Measurements from ENCODE around the gene ADD1. TPM values are rescaled to one million over a fixed set of nuclear protein-coding genes. Genes with fewer than 3 reads are reported as not detected.

The ADD1 gene
- total and polyA plus RNA-seq, 2 donors from 2014 or later: 232 to 313 TPM

DNA sequence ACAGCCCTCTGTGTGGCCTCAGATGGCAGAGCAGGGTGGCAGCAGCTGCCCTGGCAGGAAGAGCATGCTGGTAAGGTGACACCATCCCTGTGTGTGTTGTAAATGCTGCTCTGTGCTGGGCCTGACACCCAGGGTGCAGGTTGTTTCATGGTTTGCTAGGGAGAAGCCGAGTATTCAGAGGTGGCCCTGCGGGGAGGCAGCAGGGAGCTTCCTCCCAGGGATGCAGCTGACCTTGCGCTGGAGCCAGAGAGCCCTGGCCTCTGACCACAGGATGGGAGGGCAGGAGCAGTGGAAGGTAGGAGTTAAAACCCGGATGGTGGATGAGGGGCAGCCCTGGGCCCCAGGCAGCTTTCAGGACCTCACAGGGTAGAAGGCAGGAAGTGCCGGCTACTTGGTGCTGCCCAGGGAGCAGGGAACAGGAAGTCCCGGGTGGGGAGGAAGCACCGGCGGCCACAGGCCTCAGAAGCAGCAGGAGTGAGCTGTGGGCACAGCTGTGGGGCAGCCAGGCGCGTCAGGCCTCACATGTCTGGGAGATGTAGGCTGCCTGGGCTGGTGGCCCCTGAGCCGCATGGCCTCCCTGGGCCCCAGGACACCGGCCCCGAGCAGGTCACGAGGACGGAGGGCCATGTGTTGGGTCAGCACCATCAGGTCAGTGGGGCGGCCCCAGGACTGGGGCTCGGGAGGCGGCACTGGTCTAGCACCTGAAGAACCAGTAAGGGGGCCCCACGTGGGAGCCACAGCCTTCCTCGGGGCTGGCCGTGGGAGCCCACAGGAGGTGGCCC is 31.6 kb upstream of the ADD1 start:
- H3K9ac ChIP-seq (ENCODE audit: low read length in 3 of 3): no peak overlapping the region
- no peak overlapping the region for H3K4me3 ChIP-seq (ENCODE audit: low read length in 3 of 3)
- FAIRE-seq (no peak), DNase-seq (peak; percentile 72 to 93 (median 80))
- intact Hi-C loops (cut with DNase I): no loop called here
- peaks cover 0 to 4% (median 3%) of the 10 kb centered on the region in 3 donors for H3K36me3 ChIP-seq (ENCODE audit: control insufficient read depth in 2 of 3, insufficient read depth in 3 of 3, low read length in 3 of 3)
- TF ChIP-seq, protein P1, sequence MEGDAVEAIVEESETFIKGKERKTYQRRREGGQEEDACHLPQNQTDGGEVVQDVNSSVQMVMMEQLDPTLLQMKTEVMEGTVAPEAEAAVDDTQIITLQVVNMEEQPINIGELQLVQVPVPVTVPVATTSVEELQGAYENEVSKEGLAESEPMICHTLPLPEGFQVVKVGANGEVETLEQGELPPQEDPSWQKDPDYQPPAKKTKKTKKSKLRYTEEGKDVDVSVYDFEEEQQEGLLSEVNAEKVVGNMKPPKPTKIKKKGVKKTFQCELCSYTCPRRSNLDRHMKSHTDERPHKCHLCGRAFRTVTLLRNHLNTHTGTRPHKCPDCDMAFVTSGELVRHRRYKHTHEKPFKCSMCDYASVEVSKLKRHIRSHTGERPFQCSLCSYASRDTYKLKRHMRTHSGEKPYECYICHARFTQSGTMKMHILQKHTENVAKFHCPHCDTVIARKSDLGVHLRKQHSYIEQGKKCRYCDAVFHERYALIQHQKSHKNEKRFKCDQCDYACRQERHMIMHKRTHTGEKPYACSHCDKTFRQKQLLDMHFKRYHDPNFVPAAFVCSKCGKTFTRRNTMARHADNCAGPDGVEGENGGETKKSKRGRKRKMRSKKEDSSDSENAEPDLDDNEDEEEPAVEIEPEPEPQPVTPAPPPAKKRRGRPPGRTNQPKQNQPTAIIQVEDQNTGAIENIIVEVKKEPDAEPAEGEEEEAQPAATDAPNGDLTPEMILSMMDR (IDR thresholded peaks at IDR 0.05; ENCODE audit: borderline replicate concordance, extremely low read depth, insufficient read depth): no peak
- H3K27me3 ChIP-seq (ENCODE audit: control insufficient read depth, insufficient read depth, low read length): no peaks in the 10 kb centered on the region
- peak overlapping the region; percentile 16 to 57 for H3K27ac ChIP-seq (ENCODE audit: low read depth in 2 of 2, low read length in 2 of 2)
- H3K4me1 ChIP-seq (ENCODE audit: control insufficient read depth in 2 of 3, insufficient read depth in 2 of 3, low read depth in 1 of 3, low read length in 3 of 3): peaks cover 0 to 40% (median 23%) of the 10 kb centered on the region in 3 donors
- no peaks in the 10 kb centered on the region for H3K9me3 ChIP-seq (ENCODE audit: control insufficient read depth in 2 of 3, insufficient read depth in 1 of 3, low read length in 3 of 3)

DNA sequence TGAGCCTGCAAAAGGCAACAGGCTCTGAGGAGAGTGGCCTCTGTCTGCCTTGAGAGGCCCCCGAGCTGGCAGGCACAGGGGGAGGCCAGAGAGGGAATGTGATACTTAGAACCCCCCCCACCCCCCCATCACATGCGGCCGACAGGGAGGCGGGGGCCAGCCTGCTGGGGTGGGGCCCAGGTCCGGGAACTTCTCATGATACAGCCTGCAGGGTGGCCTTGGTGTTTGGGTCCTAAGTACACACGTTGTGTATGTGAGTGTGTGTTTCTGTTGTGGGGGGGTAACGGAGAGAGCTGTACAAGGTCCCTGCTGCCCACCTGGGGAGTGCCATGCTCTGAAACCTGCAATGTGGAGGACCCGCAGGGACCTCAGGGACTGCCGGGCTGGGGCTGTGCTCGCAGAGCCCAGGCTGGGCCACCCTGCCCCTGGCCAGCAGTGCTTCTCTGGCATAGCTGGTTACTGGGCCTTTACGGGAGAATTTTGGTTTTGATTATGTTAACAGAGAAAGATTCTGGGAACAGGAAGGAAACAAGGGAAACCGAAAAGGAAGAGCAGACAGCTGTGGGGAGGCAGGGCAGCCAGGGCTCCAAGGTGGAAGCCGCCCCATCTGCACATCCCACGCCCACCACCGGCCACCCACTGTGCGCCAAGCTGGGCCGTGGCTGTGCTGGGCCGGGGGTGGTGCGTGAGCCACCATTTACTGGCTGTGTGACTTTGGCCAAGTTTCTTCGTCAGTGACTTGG is 30.9 kb upstream of the ADD1 start:
- Histone ChIP-seq H3K9ac (ENCODE audit: low read length in 3 of 3) (peak overlapping the region in 1 of 3 donors; percentile 19), H3K4me1 (ENCODE audit: control insufficient read depth in 2 of 3, insufficient read depth in 2 of 3, low read depth in 1 of 3, low read length in 3 of 3) (peaks cover 0 to 34% (median 18%) of the 10 kb centered on the region in 3 donors), H3K36me3 (ENCODE audit: control insufficient read depth in 2 of 3, insufficient read depth in 3 of 3, low read length in 3 of 3) (peaks cover 0 to 4% (median 3%) of the 10 kb centered on the region in 3 donors), H3K9me3 (ENCODE audit: control insufficient read depth in 2 of 3, insufficient read depth in 1 of 3, low read length in 3 of 3) (no peaks in the 10 kb centered on the region), H3K27ac (ENCODE audit: low read depth in 2 of 2, low read length in 2 of 2) (peak overlapping the region in 1 of 2 donors; percentile 57), H3K27me3 (ENCODE audit: control insufficient read depth, insufficient read depth, low read length) (no peaks in the 10 kb centered on the region), H3K4me3 (ENCODE audit: low read length in 3 of 3) (peak overlapping the region in 2 of 3 donors; percentile 21 to 48)
- TF ChIP-seq, protein P1 (IDR thresholded peaks at IDR 0.05; ENCODE audit: borderline replicate concordance, extremely low read depth, insufficient read depth): no peak
- FAIRE-seq: no peak
- intact Hi-C loops (cut with DNase I): no loop called here
- DNase-seq: peak in 2 of 5 donors; percentile 44 to 61

DNA sequence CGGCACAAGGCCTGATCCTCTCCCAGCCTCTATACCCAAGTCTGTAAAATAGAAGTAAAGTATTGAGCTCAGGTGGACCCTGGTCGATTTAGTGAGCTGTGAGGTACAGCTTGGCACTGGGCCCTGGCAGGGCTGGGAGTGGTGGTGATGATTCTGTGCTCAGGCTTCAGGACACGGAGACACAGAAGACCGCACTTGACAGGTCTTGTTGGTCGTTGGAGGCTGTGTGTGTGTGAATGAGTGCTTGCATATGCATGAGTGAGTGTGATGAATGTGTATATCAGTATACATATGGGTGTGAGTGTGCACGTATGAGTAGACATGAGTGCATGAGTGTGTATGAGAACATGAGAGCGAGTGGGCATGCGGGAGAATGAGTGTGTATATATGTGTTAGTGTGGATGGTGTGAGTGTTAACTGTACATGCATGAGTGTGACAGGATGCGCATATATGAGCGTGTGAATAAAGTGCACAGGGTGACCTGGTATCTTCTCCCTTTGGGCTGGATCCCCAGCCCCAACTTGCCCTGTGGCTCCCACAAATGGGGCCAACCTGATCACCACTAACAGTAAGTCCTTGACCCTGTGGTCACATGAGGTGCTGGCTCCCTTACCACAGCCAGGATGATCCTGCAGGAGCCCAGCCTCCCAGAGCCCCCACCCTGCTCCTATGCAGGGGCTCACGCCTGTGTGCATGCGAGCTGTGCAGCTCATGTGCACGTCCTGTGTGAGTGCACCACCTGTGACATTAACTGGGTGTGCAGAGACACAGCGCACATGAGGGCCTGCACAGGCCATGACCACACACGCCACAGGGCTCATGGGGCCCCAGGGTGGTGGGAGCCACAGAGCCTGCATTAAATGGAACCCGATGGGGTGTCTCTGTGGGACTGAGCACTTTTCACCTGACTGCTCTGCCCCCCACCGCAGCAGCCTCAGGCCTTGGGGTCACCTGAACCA is 29.9 kb upstream of the ADD1 start:
- intact Hi-C loops (cut with DNase I): no loop called here
- Histone ChIP-seq H3K4me3 (ENCODE audit: low read length in 3 of 3) (peak overlapping the region in 2 of 3 donors; percentile 21 to 48), H3K27ac (ENCODE audit: low read depth in 2 of 2, low read length in 2 of 2) (no peak overlapping the region), H3K4me1 (ENCODE audit: control insufficient read depth in 2 of 3, insufficient read depth in 2 of 3, low read depth in 1 of 3, low read length in 3 of 3) (peaks cover 0 to 34% (median 18%) of the 10 kb centered on the region in 3 donors), H3K36me3 (ENCODE audit: control insufficient read depth in 2 of 3, insufficient read depth in 3 of 3, low read length in 3 of 3) (peaks cover 0 to 4% (median 3%) of the 10 kb centered on the region in 3 donors), H3K27me3 (ENCODE audit: control insufficient read depth, insufficient read depth, low read length) (no peaks in the 10 kb centered on the region), H3K9ac (ENCODE audit: low read length in 3 of 3) (no peak overlapping the region), H3K9me3 (ENCODE audit: control insufficient read depth in 2 of 3, insufficient read depth in 1 of 3, low read length in 3 of 3) (no peaks in the 10 kb centered on the region)
- FAIRE-seq (no peak), DNase-seq (no peak)
- TF ChIP-seq, protein P1 (IDR thresholded peaks at IDR 0.05; ENCODE audit: borderline replicate concordance, extremely low read depth, insufficient read depth): no peak
